AG04449 (cell line): ENCODE results near the gene TSPAN17.

Source experiments
- CTCF ChIA-PET: fragments of 350-600 bp; formaldehyde crosslinking; extraction: SDS; loops from one replicate; lab custom pipeline; 2021; ENCODE audit warnings: antibody characterized with exemption; lab: Yijun Ruan, JAX
- POLR2A ChIA-PET: fragments of 400-600, 350-600 bp; formaldehyde crosslinking; extraction: SDS; loops from one replicate; lab custom pipeline; 2020; ENCODE audit warnings: antibody characterized with exemption, inconsistent platforms; lab: Yijun Ruan, JAX
- DNase-seq: peaks from one replicate; pipeline ENCODE4 v3.0.0-alpha.2; 2010; ENCODE audit warnings: low read depth, low spot score
- H3K4me3 ChIP-seq: 2 replicates; pipeline ENCODE4 v1.5.1; 2011; ENCODE audit warnings: low read depth, mild to moderate bottlenecking, control low read depth, low read length
- TF ChIP-seq, protein P1 (sequence below): IDR thresholded peaks from one replicate; pipeline ENCODE4 v1.5.1; 2011; ENCODE audit warnings: mild to moderate bottlenecking, moderate library complexity, low read length, control low read depth, inconsistent platforms; ENCODE audit not compliant: insufficient read depth; ENCODE audit errors: missing control alignments

TSPAN17 gene

GRCh38 chr5:176636426-176636825, 10.9 kb upstream of the TSPAN17 start:
- ChIA-PET CTCF (interaction anchor here (0.8 to 1.3 kb wide), 2 partner anchors 11 to 65 kb away, joined by 3 read pairs; partner anchors contain the start of gene TSPAN17), POLR2A (interaction anchor here (1.2 kb wide), 1 partner anchor 15 kb away, joined by 4 read pairs; no protein-coding TSS in a partner anchor)
- TF ChIP-seq, protein P1, sequence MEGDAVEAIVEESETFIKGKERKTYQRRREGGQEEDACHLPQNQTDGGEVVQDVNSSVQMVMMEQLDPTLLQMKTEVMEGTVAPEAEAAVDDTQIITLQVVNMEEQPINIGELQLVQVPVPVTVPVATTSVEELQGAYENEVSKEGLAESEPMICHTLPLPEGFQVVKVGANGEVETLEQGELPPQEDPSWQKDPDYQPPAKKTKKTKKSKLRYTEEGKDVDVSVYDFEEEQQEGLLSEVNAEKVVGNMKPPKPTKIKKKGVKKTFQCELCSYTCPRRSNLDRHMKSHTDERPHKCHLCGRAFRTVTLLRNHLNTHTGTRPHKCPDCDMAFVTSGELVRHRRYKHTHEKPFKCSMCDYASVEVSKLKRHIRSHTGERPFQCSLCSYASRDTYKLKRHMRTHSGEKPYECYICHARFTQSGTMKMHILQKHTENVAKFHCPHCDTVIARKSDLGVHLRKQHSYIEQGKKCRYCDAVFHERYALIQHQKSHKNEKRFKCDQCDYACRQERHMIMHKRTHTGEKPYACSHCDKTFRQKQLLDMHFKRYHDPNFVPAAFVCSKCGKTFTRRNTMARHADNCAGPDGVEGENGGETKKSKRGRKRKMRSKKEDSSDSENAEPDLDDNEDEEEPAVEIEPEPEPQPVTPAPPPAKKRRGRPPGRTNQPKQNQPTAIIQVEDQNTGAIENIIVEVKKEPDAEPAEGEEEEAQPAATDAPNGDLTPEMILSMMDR, result no peak
- no peak overlapping the region for H3K4me3 ChIP-seq
- no peak for DNase-seq

DNA sequence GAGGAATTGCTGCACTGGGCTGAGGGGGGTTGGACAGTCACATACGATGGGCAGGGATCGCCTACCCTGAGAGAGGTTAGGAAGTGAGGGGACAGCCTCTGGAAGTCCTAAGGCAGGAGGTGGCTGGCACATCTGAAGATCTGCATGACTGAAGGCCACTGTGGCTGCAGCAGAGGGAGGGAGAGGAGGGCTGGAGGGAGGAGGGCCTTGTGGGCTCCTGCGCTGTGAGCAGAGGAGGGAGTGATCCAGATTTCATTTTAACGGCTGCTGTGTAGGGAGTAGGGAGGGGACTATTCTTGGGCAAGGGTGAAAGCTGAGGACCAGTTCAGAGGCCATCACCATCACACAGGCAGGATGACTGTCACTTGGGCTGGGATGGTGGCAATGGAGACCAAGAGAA, 9.7 kb upstream of the TSPAN17 start:
- DNase-seq, result no peak
- no peak overlapping the region for H3K4me3 ChIP-seq
- TF ChIP-seq, protein P1, result no peak
- ChIA-PET CTCF (interaction anchor here (15.6 kb wide), 1 partner anchor 22 kb away, joined by 190 read pairs; no protein-coding TSS in a partner anchor), POLR2A (no interaction called here)

DNA sequence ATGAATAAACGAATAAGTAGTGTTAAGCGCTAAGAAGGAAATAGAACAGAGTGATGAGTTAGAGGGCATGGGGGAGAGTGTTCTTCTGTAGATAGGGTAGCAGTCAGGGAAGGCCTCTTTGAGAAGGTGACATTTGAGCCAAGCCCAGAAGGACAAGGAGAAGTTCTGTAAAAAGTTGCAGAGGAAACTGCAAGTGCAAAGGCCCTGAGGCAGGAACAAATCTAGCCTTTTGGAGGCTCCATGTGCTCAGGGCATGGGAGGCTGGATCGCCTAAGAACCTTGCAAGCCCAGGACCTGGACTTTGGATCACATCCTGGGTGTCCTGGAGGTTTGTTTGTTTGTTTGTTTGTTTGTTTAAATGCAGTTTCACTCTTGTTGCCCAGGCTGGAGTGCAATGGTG, 8.8 kb upstream of the TSPAN17 start:
- TF ChIP-seq, protein P1, result no peak
- POLR2A ChIA-PET, result no interaction called here
- no peak for DNase-seq
- no peak overlapping the region for H3K4me3 ChIP-seq
- CTCF ChIA-PET, result interaction anchor here (15.6 kb wide), 1 partner anchor 21 kb away, joined by 190 read pairs; no protein-coding TSS in a partner anchor

DNA sequence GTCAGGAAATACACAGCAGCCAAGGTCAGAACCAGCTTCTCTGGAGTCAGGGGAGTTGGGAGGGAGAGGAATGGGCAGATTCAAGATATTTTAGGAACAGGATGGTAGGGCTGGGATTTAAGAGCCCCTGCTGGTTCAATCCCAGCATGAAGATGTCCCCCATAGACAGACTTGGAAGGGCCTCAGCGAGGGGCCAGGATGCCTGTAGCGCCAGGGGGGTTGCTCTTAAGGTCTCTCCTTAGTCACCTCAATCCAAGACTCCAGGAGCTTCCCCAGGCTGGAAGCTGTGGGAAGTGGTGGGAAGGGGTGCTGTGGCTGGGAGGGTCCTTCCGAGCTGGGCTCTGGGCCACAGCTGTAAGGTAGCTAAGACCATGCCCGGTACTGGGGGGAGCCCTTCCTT, 8.1 kb upstream of the TSPAN17 start:
- POLR2A ChIA-PET, result no interaction called here
- CTCF ChIA-PET, result interaction anchor here (1.0 to 15.6 kb wide), 3 partner anchors 8 to 20 kb away, joined by 3 to 190 read pairs (median 4); partner anchors contain the start of gene EIF4E1B
- no peak overlapping the region for H3K4me3 ChIP-seq
- no peak for DNase-seq
- TF ChIP-seq, protein P1, result no peak

DNA sequence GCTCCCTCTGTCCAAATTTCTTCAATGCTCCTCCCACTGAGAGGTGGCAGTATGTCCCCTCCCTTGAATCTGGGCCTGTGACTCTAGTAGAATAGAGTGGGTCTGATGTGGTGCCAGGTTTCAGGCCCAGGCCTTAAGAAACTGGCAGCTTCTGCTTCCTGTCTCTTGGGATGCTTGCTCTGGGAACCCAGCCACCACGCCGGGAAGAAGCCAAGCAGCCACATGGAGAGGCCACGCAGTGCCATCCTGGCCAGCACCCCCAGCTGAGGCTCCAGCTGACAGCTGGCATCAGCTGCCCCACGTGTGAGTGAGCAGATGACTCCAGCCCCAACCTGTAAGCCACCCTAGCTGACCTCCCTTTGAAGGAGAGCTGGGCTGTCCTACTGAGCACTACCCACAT, 7.3 kb upstream of the TSPAN17 start:
- TF ChIP-seq, protein P1, result no peak
- ChIA-PET POLR2A (no interaction called here), CTCF (interaction anchor here (1.0 to 15.6 kb wide), 3 partner anchors 9 to 19 kb away, joined by 3 to 190 read pairs (median 4); partner anchors contain the start of gene EIF4E1B)
- no peak for DNase-seq
- no peak overlapping the region for H3K4me3 ChIP-seq

- DNase-seq, result no peak
- POLR2A ChIA-PET, result no interaction called here
- CTCF ChIA-PET, result interaction anchor here (1.3 to 15.6 kb wide), 3 partner anchors 10 to 19 kb away, joined by 4 to 190 read pairs (median 4); partner anchors contain the start of gene EIF4E1B
- TF ChIP-seq, protein P1, result no peak
- H3K4me3 ChIP-seq, result no peak overlapping the region
These were observed 6.7 kb upstream of the TSPAN17 start for GRCh38 chr5:176640616-176641015.
